Upper lobe of left lung (tissue), 4 donors: ENCODE measurements around the gene C16orf74.

Source experiments
- CTCF ChIP-seq, 6 experiments: fragments of 450-650 bp in 4 of 6; fragments of 200-600 bp in 2 of 6; sonication (generic) in 2 of 6; IDR thresholded peaks; one replicate each; pipeline ENCODE4 v1.5.1; 2016 to 2019; ENCODE audit warnings: antibody characterized with exemption in 6 of 6
- POLR2A ChIP-seq, 4 donors: fragments of 450-650 bp; IDR thresholded peaks; one replicate each; pipeline ENCODE4 v1.5.1; 2016 to 2017; ENCODE audit warnings: antibody characterized with exemption in 4 of 4, mild to moderate bottlenecking in 2 of 4
- POLR2AphosphoS5 ChIP-seq, 2 donors: sonication (generic); formaldehyde crosslinking; IDR thresholded peaks; one replicate each; pipeline ENCODE4 v1.5.1; 2017; ENCODE audit warnings: antibody characterized with exemption in 2 of 2

GRCh38 chr16:85670840-85671239 lies 80.1 kb downstream of the C16orf74 start:
- TF ChIP-seq CTCF (IDR thresholded peaks at IDR 0.05) (no peak), POLR2AphosphoS5 (IDR thresholded peaks at IDR 0.05) (no peak), POLR2A (IDR thresholded peaks at IDR 0.05) (no peak)
